ENCODE measurements around the gene NOC2L.

Gene NOC2L

DNA sequence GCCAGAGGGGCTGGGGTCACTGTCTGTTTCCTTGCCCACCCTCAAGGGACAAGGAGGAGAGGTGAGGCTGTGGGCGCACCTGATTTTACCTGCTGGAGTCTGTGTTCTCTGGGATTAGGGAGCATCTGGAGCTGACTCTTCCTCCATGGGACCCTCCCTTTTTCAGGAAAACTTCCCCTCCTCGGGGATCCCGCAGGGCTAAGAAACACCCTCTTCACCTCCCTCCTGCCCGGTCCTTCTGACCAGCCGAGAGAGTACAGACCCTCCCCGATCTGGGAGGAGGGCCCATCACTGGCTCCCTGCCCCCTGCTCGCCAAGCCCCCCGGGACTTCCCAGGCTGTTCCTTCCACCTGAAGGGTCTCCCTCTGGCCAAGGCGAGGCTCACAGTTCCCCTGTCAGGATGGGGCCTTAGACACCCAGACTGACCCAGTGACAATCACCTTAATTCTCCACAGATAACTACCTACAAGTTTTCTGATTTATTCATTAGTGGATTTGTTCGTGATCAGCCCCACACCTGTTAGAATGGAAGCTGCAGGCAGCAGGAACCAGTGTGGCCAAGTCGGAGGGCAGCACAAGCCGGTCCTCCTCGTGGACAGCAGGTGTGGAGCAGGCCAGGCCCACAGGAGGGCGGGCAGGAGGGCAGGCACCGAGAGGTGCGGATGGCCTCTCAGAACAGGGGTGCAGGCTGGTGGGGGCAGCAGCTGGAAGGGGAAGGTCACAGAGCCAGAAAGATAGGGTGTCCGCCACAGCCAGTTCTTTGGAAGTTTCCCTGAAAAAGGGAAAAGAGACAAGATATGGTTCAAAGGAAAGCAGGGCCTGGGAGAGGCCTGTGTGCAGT is 51.2 kb downstream of the NOC2L start:
- DNase-seq (ENCODE audit: insufficient read length, low spot score) (peak; percentile 13), FAIRE-seq (no peak)
- TF ChIP-seq POLR2A (IDR thresholded peaks at IDR 0.05; ENCODE audit: low read depth, low read length): no peak
- no peak for TF ChIP-seq PAX5 (IDR thresholded peaks at IDR 0.05; ENCODE audit: insufficient read depth, low read length, severe bottlenecking)
- TF ChIP-seq POLR2AphosphoS5 (IDR thresholded peaks at IDR 0.05; ENCODE audit: low read depth, low read length): no peak

DNA sequence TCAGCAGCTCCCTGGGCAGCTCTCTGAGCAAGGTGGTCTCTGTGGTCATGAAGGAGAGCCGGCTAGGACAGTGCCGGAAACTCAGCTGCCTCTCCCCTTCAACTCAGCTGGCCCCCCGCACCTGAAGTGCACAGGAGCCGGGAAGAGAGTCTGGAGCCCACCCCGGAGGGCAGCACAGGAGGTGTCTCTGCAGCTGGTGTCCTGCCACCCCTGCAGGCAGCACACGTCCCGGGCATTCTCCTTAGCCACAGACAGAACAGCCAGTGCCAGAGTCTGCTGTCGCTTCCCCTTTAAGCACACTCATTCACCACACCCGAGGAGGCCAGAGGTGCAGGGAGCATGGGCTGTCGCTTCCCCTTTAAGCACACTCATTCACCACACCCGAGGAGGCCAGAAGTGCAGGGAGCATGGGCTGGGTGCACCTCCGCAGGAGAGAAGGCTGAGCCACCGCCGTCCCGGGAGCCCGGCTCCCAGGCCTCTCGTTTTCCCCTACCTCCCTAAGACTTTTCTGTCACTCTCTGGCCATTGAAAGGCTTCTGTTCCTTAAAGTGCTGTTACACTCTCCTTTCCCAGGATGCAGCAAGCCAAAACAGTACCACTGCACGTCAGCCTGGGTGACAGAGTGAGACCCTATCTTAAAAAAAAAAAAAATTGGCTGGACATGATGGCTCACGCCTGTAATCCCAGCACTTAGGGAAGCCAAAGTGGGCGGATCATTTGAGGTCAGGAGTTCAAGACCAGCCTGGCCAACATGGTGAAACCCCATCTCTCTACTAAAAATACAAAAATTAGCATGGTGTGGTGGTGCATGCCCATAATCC is 52.2 kb downstream of the NOC2L start:
- TF ChIP-seq SPI1 (IDR thresholded peaks at IDR 0.05; ENCODE audit: low read depth, low read length) (peak; percentile 31; the same call in 1 of the 2 replicates), PAX5 (IDR thresholded peaks at IDR 0.05; ENCODE audit: insufficient read depth, low read length, severe bottlenecking) (no peak)
- FAIRE-seq (peak; percentile 92), DNase-seq (ENCODE audit: insufficient read length, low spot score) (peak; percentile 59)

DNA sequence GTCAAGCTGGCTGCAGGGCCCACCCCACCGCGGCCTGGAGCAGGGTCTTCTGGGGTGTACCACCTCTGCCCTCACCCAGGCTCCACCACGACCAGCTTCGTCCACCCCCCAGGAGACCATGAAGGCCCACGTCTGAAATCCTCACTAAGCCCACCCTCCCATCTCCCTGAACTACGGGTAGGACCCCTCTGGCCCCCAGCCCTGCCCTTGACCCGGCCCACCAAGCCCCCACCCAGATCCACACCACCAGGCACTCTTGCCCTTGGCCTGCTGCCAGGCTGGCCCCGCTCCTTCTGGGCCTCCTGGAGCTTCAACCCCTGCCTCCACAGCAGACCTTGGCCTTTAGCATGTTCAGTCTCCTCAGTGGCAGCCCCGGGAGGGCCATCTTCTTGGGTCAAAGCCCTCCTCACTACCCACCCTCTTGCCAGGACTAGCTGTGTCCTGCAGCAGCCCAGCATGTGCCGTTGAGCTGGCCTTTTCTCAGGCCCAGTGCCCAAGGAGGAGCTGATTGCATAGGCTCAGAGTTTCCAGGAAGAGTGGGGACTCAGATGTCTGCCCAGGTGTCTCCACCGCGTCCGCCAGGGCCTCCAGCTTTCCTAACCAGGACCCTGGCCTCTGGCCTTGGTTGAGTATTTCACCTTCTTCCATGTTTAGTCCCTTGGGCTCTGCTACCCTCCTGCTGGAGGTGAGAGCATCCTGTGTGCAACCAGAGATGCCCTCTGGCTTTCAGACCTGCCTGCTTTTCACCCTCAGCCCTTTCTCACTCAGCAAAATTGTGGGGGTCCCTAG is 53.1 kb downstream of the NOC2L start:
- TF ChIP-seq TAF1 (IDR thresholded peaks at IDR 0.05; ENCODE audit: low read depth, low read length) (no peak), PAX5 (IDR thresholded peaks at IDR 0.05; ENCODE audit: insufficient read depth, low read length, severe bottlenecking) (no peak)
- DNase-seq (ENCODE audit: insufficient read length, low spot score) (peak; percentile 15), FAIRE-seq (no peak)

DNA sequence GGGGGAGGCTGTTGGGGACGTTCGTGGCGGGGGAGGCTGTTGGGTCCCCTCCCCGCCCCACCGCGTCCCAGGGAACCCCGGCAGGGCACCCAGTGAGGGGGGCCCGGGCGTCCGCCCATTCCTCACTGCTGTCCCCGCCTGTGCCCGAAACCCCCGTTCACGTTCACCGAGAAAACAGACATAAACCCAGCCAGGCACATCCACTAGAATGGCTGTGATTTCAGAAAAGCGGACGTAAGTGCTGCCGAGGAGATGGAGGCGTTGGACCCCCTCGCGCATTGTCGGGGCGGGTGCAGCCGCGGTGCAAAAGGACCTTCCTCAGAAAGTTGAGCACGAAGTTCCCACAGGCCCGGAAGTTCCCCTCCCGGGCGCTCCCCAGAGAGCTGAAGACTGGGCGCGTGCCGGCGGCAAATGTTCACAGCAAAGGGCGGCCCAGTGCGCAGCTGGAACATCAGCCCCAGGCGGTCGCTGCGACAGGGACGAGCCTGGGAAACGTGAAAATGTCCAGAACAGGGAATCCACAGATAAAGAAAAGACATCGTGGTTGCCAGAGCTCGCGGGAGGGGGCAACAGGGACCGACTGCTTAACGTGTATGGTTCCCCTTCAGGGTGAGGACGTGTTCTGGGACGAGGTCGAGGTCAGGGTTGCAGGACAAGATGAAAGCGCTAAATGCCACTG is 53.8 kb downstream of the NOC2L start:
- DNase-seq (ENCODE audit: insufficient read length, low spot score): peak; percentile 53
- FAIRE-seq: peak; percentile 78
- no peak for TF ChIP-seq POU2F2 (IDR thresholded peaks at IDR 0.05; ENCODE audit: low read depth, low read length)
- no peak for TF ChIP-seq PAX5 (IDR thresholded peaks at IDR 0.05; ENCODE audit: insufficient read depth, low read length, severe bottlenecking)
- TF ChIP-seq POLR2AphosphoS5 (IDR thresholded peaks at IDR 0.05; ENCODE audit: low read depth, low read length): no peak
- TF ChIP-seq TAF1 (IDR thresholded peaks at IDR 0.05; ENCODE audit: low read depth, low read length): no peak
- no peak for TF ChIP-seq SPI1 (IDR thresholded peaks at IDR 0.05; ENCODE audit: low read depth, low read length)
- no peak for TF ChIP-seq POLR2A (IDR thresholded peaks at IDR 0.05; ENCODE audit: low read depth, low read length)

DNA sequence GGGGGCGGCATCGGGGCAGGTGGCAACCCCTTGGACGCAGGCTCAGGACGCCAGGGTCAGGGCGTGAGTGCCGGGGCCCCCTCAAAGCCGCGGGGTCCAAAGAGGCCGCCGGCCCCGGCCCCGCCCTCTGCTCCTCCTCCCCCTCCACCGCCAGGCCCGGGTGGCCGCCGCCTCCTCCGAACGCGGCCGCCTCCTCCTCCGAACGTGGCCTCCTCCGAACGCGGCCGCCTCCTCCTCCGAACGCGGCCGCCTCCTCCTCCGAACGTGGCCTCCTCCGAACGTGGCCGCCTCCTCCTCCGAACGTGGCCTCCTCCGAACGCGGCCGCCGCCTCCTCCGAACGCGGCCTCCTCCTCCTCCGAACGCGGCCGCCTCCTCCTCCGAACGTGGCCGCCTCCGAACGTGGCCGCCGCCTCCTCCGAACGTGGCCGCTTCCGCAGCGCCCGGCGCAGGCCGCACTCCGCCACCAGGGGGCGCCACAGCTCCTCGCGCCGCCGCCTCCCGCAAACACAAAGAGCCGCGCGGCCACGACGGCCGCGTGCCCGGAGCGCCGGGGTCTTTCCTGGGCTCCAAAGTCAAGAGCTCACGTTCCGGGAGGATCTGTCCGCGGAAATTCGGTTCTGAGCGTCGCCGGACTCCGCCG is 54.6 kb downstream of the NOC2L start:
- 0 out of 2 replicates have a peak, but pooled peaks have one; percentile 12 for TF ChIP-seq SPI1 (IDR thresholded peaks at IDR 0.05; ENCODE audit: low read depth, low read length)
- TF ChIP-seq TAF1 (IDR thresholded peaks at IDR 0.05; ENCODE audit: low read depth, low read length): no peak
- FAIRE-seq (peak; percentile 91), DNase-seq (ENCODE audit: insufficient read length, low spot score) (peak; percentile 92)

DNA sequence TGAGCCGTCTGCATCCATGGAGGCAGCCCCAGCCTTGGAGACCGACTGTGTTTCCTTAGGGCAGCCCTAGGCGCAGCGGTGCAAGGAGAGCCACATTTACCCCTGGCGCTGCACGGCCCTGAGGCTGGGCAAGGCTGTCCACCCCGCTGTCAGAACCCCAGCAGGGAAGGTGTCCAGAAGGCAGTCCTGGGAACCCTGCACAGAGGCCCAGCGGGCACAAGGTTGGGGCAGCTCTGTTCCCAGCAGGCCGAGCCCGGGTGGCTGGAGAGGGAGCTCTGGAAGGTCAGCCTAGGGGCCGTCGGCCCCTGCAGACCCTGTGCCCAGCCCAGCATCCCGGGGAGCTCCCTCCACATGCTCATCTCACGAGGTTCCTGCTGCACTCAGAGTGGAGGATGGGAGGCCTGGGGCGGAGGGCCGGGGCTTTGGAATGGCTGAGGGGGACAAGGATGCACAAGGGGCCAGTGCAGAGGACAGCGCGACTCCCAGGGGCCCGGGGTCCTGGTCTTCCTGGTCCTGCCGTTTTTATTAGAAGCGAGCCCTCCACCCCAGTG is 55.3 kb downstream of the NOC2L start:
- DNase-seq (ENCODE audit: insufficient read length, low spot score): no peak
- FAIRE-seq: no peak
- TF ChIP-seq POLR2A (IDR thresholded peaks at IDR 0.05; ENCODE audit: low read depth, low read length) (no peak), PAX5 (IDR thresholded peaks at IDR 0.05; ENCODE audit: insufficient read depth, low read length, severe bottlenecking) (no peak), SPI1 (IDR thresholded peaks at IDR 0.05; ENCODE audit: low read depth, low read length) (no peak), POU2F2 (IDR thresholded peaks at IDR 0.05; ENCODE audit: low read depth, low read length) (no peak), POLR2AphosphoS5 (IDR thresholded peaks at IDR 0.05; ENCODE audit: low read depth, low read length) (no peak), TAF1 (IDR thresholded peaks at IDR 0.05; ENCODE audit: low read depth, low read length) (no peak)

DNA sequence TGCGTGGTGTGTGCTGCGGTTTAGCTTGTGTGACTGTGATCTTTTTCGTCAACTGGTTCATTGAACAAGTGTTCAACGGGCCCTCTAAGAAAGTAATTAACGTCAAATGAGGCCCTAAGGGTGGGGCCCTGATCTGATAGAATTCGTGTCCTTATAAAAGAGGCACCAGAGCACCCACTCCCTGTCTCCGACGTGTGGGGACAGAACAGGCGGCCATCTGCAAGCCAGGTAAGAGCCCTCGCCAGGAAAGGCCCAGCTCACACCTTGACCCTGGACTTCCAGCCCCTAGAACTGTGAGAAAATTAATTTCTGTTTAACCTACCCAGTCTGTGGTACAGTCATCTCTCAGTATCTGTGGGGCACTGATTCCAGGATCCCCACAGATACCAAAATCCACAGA is 55.8 kb downstream of the NOC2L start:
- DNase-seq (ENCODE audit: insufficient read length, low spot score): no peak
- no peak for FAIRE-seq
- no peak for TF ChIP-seq POLR2AphosphoS5 (IDR thresholded peaks at IDR 0.05; ENCODE audit: low read depth, low read length)
- TF ChIP-seq POLR2A (IDR thresholded peaks at IDR 0.05; ENCODE audit: low read depth, low read length): no peak
- no peak for TF ChIP-seq SPI1 (IDR thresholded peaks at IDR 0.05; ENCODE audit: low read depth, low read length)
- no peak for TF ChIP-seq POU2F2 (IDR thresholded peaks at IDR 0.05; ENCODE audit: low read depth, low read length)
- no peak for TF ChIP-seq PAX5 (IDR thresholded peaks at IDR 0.05; ENCODE audit: insufficient read depth, low read length, severe bottlenecking)
- no peak for TF ChIP-seq TAF1 (IDR thresholded peaks at IDR 0.05; ENCODE audit: low read depth, low read length)

DNA sequence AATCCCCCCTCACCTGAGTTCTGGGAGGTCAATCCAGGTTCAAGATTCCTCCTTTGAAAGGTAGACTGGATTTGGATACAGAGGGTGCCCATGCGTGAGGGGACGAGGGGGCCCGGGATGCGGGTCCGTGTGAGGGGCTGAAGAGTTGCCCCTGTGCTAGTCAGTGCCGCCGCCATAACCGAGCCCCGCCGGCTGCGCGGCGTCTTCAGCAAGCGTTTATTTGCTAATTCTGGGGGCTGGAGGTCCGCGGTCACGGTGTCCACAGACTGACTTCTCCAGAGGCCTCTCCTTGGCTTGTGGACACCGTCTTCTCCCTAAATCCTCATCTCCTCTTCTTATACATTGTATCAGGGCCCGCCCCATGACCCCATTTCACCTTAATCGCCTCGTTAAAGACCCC is 56.3 kb downstream of the NOC2L start:
- DNase-seq (ENCODE audit: insufficient read length, low spot score) (no peak), FAIRE-seq (no peak)
- TF ChIP-seq POLR2A (IDR thresholded peaks at IDR 0.05; ENCODE audit: low read depth, low read length): no peak
- no peak for TF ChIP-seq PAX5 (IDR thresholded peaks at IDR 0.05; ENCODE audit: insufficient read depth, low read length, severe bottlenecking)
- TF ChIP-seq TAF1 (IDR thresholded peaks at IDR 0.05; ENCODE audit: low read depth, low read length): no peak
- TF ChIP-seq POLR2AphosphoS5 (IDR thresholded peaks at IDR 0.05; ENCODE audit: low read depth, low read length): no peak
- TF ChIP-seq SPI1 (IDR thresholded peaks at IDR 0.05; ENCODE audit: low read depth, low read length): no peak
- no peak for TF ChIP-seq POU2F2 (IDR thresholded peaks at IDR 0.05; ENCODE audit: low read depth, low read length)
